22Rv1 (cell line): ENCODE measurements around the gene BIRC7.

Experiments
- CTCF ChIP-seq: fragments of 450-650 bp; IDR thresholded peaks from 2 replicates; pipeline ENCODE4 v1.5.1; 2017; ENCODE audit warnings: mild to moderate bottlenecking
- ZFX ChIP-seq: fragments of 450-650 bp; IDR thresholded peaks from 2 replicates; pipeline ENCODE4 v1.6.1; 2017; ENCODE audit warnings: antibody characterized with exemption, borderline replicate concordance

- TF ChIP-seq CTCF, result no peak
- TF ChIP-seq ZFX, result no peak
These were observed 46.3 kb downstream of the BIRC7 start for GRCh38 chr20:63281742-63282665.
